ENCODE data around the gene RPP25L. TPM values are rescaled to one million over a fixed set of nuclear protein-coding genes. Genes with fewer than 3 reads are reported as not detected.

RPP25L gene
- total and polyA plus RNA-seq, 9 of the 15 experiments (the other 6 are each of a cell fraction or from before 2014, with no cell fraction given) = 16.3 to 43.7 (median 29.0) TPM

GRCh38 chr9:34601937-34602573 lies 9.8 kb downstream of the RPP25L start:
- Histone ChIP-seq H3K9me1 (ENCODE audit: control insufficient read depth, insufficient read depth, low read length) (no peaks in the 10 kb centered on the region), H3K79me2 (ENCODE audit: control insufficient read depth, insufficient read depth, low read length) (no peaks in the 10 kb centered on the region), H4K20me1 (replicated peaks; ENCODE audit: control insufficient read depth, insufficient read depth, low read length) (peaks cover 10% of the 10 kb centered on the region; the same call in 1 of the 2 replicates), H3K9me3 (replicated peaks; ENCODE audit: control insufficient read depth, insufficient read depth, low read depth, low read length) (no peaks in the 10 kb centered on the region), H3K4me1 (replicated peaks in 1 of 2; ENCODE audit: control insufficient read depth in 2 of 2, insufficient read depth in 2 of 2, low read length in 2 of 2) (peaks cover 0 to 7% of the 10 kb centered on the region in 2 experiments; a peak in 2 of 5 replicates), H3K9ac (ENCODE audit: insufficient read depth in 1 of 2, low read depth in 2 of 2, low read length in 2 of 2) (no peak overlapping the region), H3K36me3 (ENCODE audit: control insufficient read depth, insufficient read depth, low read length) (no peaks in the 10 kb centered on the region), H3K27me3 (ENCODE audit: control insufficient read depth in 2 of 2, insufficient read depth in 2 of 2, low read length in 2 of 2) (no peaks in the 10 kb centered on the region), H3K4me2 (ENCODE audit: insufficient read depth, low read length) (no peak overlapping the region), H2AFZ (ENCODE audit: low read depth, low read length) (no peak overlapping the region), H3K4me3 (no peak overlapping the region), H3K27ac (ENCODE audit: extremely low read depth, low read depth, low read length) (no peak overlapping the region)
- ChIA-PET POLR2A (interaction anchor here (0.8 kb wide), 1 partner anchor 10 kb away, joined by 4 read pairs; the partner anchor contains the start of gene RPP25L), CTCF (ENCODE audit: low intra/inter-chr PET ratio) (interaction anchor here (1.0 kb wide), 1 partner anchor 53 kb away, joined by 3 read pairs; no protein-coding TSS in a partner anchor)
- WGBS (ENCODE audit: insufficient coverage, low coverage, missing lambda C conversion rate) = 0% methylated on average over 5 of the region's 6 CpGs
- intact Hi-C loops (cut with micrococcal nuclease) (no loop called here), in situ Hi-C loops (cut with MboI) (loop anchor here (10.0 kb wide), 1 partner anchor 197 kb away; no protein-coding TSS in a partner anchor)
- DNase-seq (ENCODE audit: extremely low read depth in 1 of 4, low spot score in 3 of 4) = no peak
- no TSS peak for BruUV-seq (replicated peaks)
- no peak for FAIRE-seq
- no peak for ATAC-seq
- TF ChIP-seq RFX1 (IDR thresholded peaks at IDR 0.05) (peak; percentile 85), ILK (tag; IDR thresholded peaks at IDR 0.05; ENCODE audit: borderline replicate concordance, low read depth) (no peak)

DNA sequence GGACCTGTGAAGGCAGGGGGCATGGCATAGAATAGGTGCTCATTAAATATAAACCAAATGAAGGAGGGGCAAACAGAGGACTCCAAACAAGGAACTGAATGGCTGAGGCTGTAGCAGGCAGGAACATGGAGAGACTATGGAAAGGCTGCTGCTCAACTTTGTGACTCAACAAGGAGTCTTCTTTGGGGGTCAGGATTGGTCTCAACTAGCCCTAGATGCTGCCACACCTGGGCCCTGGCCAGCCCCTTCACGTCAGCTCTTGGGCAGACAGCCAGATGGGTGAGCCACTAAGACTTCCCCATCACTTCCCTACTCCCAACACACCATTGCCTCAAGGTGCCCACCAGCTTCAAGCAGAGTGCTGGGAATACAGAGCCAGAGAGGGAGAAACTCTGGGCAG lies 11.0 kb downstream of the RPP25L start:
- Histone ChIP-seq H2AFZ (ENCODE audit: low read depth, low read length) (no peak overlapping the region), H3K4me3 (no peak overlapping the region), H3K4me2 (ENCODE audit: insufficient read depth, low read length) (no peak overlapping the region), H3K27ac (ENCODE audit: extremely low read depth, low read depth, low read length) (no peak overlapping the region), H3K9me1 (ENCODE audit: control insufficient read depth, insufficient read depth, low read length) (no peaks in the 10 kb centered on the region), H3K9me3 (replicated peaks; ENCODE audit: control insufficient read depth, insufficient read depth, low read depth, low read length) (no peaks in the 10 kb centered on the region), H3K9ac (ENCODE audit: insufficient read depth in 1 of 2, low read depth in 2 of 2, low read length in 2 of 2) (no peak overlapping the region), H3K36me3 (ENCODE audit: control insufficient read depth, insufficient read depth, low read length) (no peaks in the 10 kb centered on the region), H3K27me3 (ENCODE audit: control insufficient read depth in 2 of 2, insufficient read depth in 2 of 2, low read length in 2 of 2) (no peaks in the 10 kb centered on the region), H3K79me2 (ENCODE audit: control insufficient read depth, insufficient read depth, low read length) (no peaks in the 10 kb centered on the region), H3K4me1 (replicated peaks in 1 of 2; ENCODE audit: control insufficient read depth in 2 of 2, insufficient read depth in 2 of 2, low read length in 2 of 2) (peaks cover 0 to 6% of the 10 kb centered on the region in 2 experiments; a peak in 2 of 5 replicates), H4K20me1 (replicated peaks; ENCODE audit: control insufficient read depth, insufficient read depth, low read length) (peaks cover 10% of the 10 kb centered on the region; the same call in 1 of the 2 replicates)
- BruUV-seq (replicated peaks) = no TSS peak
- 0% methylated on average over 1 of the region's 1 CpG for WGBS (ENCODE audit: insufficient coverage, low coverage, missing lambda C conversion rate)
- CTCF ChIA-PET (ENCODE audit: low intra/inter-chr PET ratio) = no interaction called here
- no peak for TF ChIP-seq CCNT2 (IDR thresholded peaks at IDR 0.05; ENCODE audit: borderline replicate concordance, extremely low read depth, insufficient read length, low read depth, low read length)
- no peak for TF ChIP-seq POLR2B (IDR thresholded peaks at IDR 0.05; ENCODE audit: low read depth, partially characterized antibody)
- no peak for TF ChIP-seq MYNN (IDR thresholded peaks at IDR 0.05)
- TF ChIP-seq MYNN (CRISPR knock-in tag; IDR thresholded peaks at IDR 0.05) = no peak
- TF ChIP-seq FUS (optimal IDR thresholded peaks at IDR 0.05; ENCODE audit: low read depth, low read length) = no peak
- no peak for TF ChIP-seq MYC (IDR thresholded peaks at IDR 0.05; ENCODE audit: low read depth, low read length)
- no peak for TF ChIP-seq MYC (CRISPR knock-in tag; IDR thresholded peaks at IDR 0.05; ENCODE audit: borderline replicate concordance, low read depth)
- no peak for TF ChIP-seq EWSR1 (IDR thresholded peaks at IDR 0.05; ENCODE audit: borderline replicate concordance, low read depth, partially characterized antibody)
- TF ChIP-seq SREBF1 (IDR thresholded peaks at IDR 0.05; ENCODE audit: borderline replicate concordance, low read depth, low read length) = no peak
- POLR2A ChIA-PET = no interaction called here
- ATAC-seq (no peak), FAIRE-seq (no peak), DNase-seq (ENCODE audit: extremely low read depth in 1 of 4, low spot score in 3 of 4) (no peak)
- intact Hi-C loops (cut with micrococcal nuclease) (no loop called here), in situ Hi-C loops (cut with MboI) (loop anchor here (10.0 kb wide), 1 partner anchor 196 kb away; no protein-coding TSS in a partner anchor)

Data from K562 (cell line).